ENCODE data around the gene MTUS2.
"Not testable (repeated sequence)": the region's sequence is repeated elsewhere in the genome, so short reads cannot be mapped to it uniquely, and the experiment has no call there.

The MTUS2 gene

GRCh38 chr13:29318741-29319140 is 498.6 kb downstream of the MTUS2 start:
- no peak overlapping the region for H3K4me3 ChIP-seq (ENCODE audit: low read depth, low read length)
- TF ChIP-seq CTCF (IDR thresholded peaks at IDR 0.05; ENCODE audit: borderline replicate concordance, insufficient read depth, low read depth, low read length): no peak

- TF ChIP-seq CTCF (IDR thresholded peaks at IDR 0.05; ENCODE audit: borderline replicate concordance, insufficient read depth, low read depth, low read length): no peak
- H3K4me3 ChIP-seq (ENCODE audit: low read depth, low read length): no peak overlapping the region
These were observed 499.3 kb downstream of the MTUS2 start for GRCh38 chr13:29319451-29319850.

- H3K4me3 ChIP-seq (ENCODE audit: low read depth, low read length): no peak overlapping the region
- no peak for TF ChIP-seq CTCF (IDR thresholded peaks at IDR 0.05; ENCODE audit: borderline replicate concordance, insufficient read depth, low read depth, low read length)
These were observed 503.8 kb downstream of the MTUS2 start for GRCh38 chr13:29323954-29324353.

GRCh38 chr13:29324601-29325000 is 504.5 kb downstream of the MTUS2 start:
- H3K4me3 ChIP-seq (ENCODE audit: low read depth, low read length): no peak overlapping the region
- no peak for TF ChIP-seq CTCF (IDR thresholded peaks at IDR 0.05; ENCODE audit: borderline replicate concordance, insufficient read depth, low read depth, low read length)

- TF ChIP-seq CTCF (IDR thresholded peaks at IDR 0.05; ENCODE audit: borderline replicate concordance, insufficient read depth, low read depth, low read length): no peak
These were observed 508.4 kb downstream of the MTUS2 start for GRCh38 chr13:29328501-29328900.

GRCh38 chr13:29336356-29336755 is 516.2 kb downstream of the MTUS2 start:
- H3K4me3 ChIP-seq (ENCODE audit: low read depth, low read length): no peak overlapping the region
- no peak for TF ChIP-seq CTCF (IDR thresholded peaks at IDR 0.05; ENCODE audit: borderline replicate concordance, insufficient read depth, low read depth, low read length)

More at GRCh38 chr13:29328501-29328900, 508.4 kb downstream of the MTUS2 start:
- H3K4me3 ChIP-seq (ENCODE audit: low read depth, low read length): no peak overlapping the region

GRCh38 chr13:29339386-29340272 is 519.5 kb downstream of the MTUS2 start:
- no peak for TF ChIP-seq CTCF (IDR thresholded peaks at IDR 0.05; ENCODE audit: borderline replicate concordance, insufficient read depth, low read depth, low read length)
- no peak overlapping the region for H3K4me3 ChIP-seq (ENCODE audit: low read depth, low read length)

- H3K4me3 ChIP-seq (ENCODE audit: low read depth, low read length): not testable (repeated sequence)
These were observed 525.9 kb downstream of the MTUS2 start for GRCh38 chr13:29345860-29346582.
